GM20000 (cell line): ENCODE measurements around the gene KCNQ1.

Experiments
- DNase-seq: peaks from one replicate; pipeline ENCODE4 v3.0.0; 2012; ENCODE audit warnings: low spot score
- TF ChIP-seq, protein P1 (sequence below): IDR thresholded peaks from 2 replicates; pipeline ENCODE4 v1.5.1; 2012; ENCODE audit warnings: mild to moderate bottlenecking, control low read depth; ENCODE audit errors: extremely low read depth, missing control alignments

The KCNQ1 gene

GRCh38 chr11:2669634-2670469, 225.0 kb downstream of the KCNQ1 start:
- no peak for DNase-seq
- TF ChIP-seq, protein P1, sequence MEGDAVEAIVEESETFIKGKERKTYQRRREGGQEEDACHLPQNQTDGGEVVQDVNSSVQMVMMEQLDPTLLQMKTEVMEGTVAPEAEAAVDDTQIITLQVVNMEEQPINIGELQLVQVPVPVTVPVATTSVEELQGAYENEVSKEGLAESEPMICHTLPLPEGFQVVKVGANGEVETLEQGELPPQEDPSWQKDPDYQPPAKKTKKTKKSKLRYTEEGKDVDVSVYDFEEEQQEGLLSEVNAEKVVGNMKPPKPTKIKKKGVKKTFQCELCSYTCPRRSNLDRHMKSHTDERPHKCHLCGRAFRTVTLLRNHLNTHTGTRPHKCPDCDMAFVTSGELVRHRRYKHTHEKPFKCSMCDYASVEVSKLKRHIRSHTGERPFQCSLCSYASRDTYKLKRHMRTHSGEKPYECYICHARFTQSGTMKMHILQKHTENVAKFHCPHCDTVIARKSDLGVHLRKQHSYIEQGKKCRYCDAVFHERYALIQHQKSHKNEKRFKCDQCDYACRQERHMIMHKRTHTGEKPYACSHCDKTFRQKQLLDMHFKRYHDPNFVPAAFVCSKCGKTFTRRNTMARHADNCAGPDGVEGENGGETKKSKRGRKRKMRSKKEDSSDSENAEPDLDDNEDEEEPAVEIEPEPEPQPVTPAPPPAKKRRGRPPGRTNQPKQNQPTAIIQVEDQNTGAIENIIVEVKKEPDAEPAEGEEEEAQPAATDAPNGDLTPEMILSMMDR = no peak

DNA sequence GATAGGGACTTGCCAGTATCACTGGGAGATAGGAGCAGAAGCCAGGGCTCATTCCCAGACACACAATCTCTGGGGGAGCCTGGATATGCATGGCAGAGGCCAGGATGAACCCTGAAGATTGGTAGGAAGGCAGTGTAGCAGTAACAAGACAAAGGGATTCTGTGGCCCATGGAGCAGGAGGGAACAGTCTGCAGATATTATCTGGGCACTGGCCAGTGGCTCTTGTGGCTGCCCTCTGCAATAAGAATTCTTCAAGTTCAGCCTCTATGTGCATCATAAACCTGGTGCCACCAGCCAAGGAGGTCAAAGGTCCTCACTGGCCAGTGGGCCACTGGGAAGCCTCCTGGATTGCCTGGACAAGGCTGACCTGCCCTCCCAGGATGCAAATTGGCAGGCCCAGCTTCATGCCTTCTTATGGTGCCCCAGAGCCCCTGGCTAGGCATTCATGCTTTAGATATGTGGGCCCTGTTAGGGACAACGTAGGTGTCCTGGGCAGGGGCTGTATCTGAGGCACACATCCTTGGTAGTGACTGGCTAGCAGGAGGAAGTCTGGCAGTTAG, 225.8 kb downstream of the KCNQ1 start:
- no peak for DNase-seq
- TF ChIP-seq, protein P1 = no peak

- DNase-seq = no peak
- TF ChIP-seq, protein P1 = no peak
Observed at GRCh38 chr11:2671748-2672147, 226.9 kb downstream of the KCNQ1 start.

DNA sequence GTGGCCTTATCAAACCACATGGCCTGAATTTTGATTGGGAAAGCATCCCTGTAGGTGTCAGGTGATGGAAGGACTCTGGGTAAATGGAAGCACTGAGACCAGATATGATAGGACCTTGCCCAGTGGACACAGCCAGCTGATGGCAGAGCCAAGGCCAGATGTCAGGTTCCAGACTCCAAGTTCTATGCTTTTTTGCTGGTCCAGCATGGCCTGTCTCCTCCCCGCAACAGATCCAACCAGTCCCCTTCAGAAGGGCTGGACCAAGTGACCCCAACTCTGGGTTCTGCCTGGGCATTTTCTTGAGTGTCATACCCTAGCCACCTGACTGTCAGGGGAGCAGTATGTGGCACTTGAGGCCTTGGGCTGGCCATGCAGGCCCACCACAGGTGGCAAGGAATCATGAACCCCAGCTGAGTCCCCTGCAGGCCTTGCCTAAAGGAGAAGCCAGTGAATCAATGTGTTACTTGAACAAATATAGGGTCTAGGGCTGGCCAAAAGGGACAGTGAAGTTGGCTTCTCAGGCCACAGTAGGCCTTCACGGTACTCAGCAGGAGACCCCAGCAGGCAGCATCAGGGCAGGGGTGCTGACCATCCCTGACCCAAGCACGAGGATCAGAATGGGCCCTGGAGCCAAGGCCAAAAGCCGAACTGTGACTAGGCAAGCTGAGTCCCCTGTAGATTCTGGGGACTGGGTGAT, 227.9 kb downstream of the KCNQ1 start:
- TF ChIP-seq, protein P1 = no peak
- no peak for DNase-seq

DNA sequence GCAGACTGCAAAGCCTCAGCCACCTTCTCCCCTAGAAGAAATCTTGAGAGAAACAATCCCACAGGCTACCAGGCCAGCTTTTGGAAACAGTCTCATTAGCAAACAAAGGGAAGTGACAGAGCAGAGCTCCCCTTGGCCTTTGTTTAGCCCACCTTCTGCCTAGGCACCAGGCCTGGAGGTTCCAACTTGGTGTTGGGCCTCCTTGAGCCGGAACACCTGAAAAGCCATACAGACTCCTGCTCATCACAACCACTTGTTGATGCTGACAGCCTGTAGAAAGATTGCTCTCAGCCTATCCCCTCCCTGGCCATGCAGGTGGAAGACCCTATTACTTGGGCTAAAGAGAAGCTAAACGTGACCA, 228.4 kb downstream of the KCNQ1 start:
- DNase-seq = no peak
- TF ChIP-seq, protein P1 = no peak

GRCh38 chr11:2673871-2674471, 229.2 kb downstream of the KCNQ1 start:
- DNase-seq = no peak
- TF ChIP-seq, protein P1 = no peak
